GM18951 (cell line): ENCODE results near the gene ITSN2.

Source experiments
- POLR2A ChIP-seq: IDR thresholded peaks from 4 replicates; pipeline ENCODE4 v1.6.1; 2011; ENCODE audit warnings: mild to moderate bottlenecking; ENCODE audit not compliant: insufficient read length, insufficient read depth; ENCODE audit errors: extremely low read depth
- in situ Hi-C: fragments of 300-500 bp; cut with MboI; formaldehyde crosslinking; loops from one replicate; pipeline ENCODE4 v1.12.0; 2022; ENCODE audit warnings: low sequenced_read_pairs, mixed read lengths, inconsistent platforms; ENCODE audit not compliant: unreplicated experiment

ITSN2 gene

GRCh38 chr2:24258718-24259117 lies 101.6 kb downstream of the ITSN2 start:
- TF ChIP-seq POLR2A, result no peak
- in situ Hi-C loops, result no loop called here

DNA sequence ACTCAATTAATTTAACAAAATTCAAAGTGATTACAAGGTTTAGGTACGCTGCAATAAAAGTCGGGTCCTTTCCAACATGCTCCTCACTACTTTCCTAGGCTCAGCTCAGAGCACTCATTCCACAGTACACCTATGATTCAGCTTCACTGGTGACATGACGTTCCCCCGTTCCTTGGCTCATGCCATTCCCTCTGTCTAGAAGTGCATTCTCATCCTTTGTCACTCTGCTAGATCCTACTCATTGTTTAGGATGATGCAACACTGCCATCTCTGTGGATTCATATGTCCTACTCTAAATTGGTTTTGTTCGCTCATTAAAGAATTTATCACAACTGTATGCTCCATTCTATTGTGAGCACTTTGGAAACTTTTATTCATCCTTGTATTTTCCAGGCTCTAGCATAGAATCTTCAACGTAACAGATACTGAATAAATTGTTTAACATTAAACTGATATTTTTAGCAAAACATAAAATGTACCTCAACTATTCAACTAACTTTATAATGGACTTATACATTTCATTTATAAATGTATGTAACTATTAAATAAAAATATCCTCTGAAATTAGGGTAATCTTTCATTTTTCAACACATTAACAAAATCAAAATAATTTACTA lies 106.9 kb downstream of the ITSN2 start:
- in situ Hi-C loops, result no loop called here
- TF ChIP-seq POLR2A, result no peak

DNA sequence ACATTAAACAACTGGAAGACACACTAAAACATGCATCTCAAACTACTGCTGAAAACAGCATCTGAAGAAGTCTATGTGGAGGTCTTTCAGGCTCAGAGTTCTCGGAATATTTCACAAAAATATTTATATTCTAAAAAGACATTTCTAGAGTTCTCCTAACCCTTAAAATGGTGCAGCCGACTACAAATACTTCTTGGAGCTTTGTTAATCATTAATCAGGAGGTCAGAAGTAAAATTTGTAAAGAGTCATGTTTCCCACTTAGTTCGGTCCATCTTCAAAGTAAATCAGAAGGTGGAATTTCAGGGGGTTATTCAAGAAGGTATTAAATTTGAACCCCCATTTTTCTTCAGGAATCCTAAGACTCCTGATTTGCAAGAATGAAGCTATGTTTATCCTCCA lies 112.7 kb downstream of the ITSN2 start:
- no peak for TF ChIP-seq POLR2A
- in situ Hi-C loops, result no loop called here

DNA sequence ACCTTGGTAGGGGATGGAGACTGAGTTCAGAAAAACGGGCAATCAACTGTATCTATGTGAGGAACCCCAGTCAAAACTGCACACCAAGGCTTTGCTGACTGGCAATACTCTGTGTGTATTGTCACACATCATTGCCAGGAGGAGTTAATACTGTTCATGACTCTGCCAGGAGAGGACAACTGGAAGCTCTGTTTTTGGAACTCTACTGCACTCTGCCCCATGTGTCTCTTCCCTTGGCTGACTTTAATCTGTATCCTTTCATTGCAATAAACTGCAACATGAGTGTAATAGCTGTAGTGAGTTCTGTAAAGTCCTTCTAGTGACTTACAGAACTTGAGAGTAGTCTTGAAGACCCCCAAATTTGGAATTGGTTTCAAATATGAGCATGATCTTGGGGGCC lies 113.2 kb downstream of the ITSN2 start:
- in situ Hi-C loops, result no loop called here

GRCh38 chr2:24245986-24246776 lies 114.2 kb downstream of the ITSN2 start:
- in situ Hi-C loops, result no loop called here
- no peak for TF ChIP-seq POLR2A

More for the DNA sequence above, 113.2 kb downstream of the ITSN2 start:
- no peak for TF ChIP-seq POLR2A

DNA sequence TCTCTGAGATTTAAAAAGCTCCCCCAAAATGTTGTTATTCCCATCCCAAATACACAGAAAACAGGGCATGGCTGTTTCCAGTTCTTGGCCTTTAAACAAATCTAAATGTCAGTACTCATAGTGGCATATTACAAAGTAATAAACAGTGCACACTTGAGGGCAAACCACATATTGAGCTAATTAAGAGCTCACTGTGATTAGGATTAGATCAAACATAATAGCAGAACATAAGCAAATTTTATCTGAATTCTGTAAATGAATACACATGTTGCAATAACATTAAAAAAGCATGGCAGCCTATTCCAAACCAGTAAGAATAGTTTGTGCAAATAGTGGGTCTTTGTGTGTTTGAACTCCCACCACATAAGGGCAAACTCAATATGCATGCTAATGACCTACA lies 118.8 kb downstream of the ITSN2 start:
- in situ Hi-C loops, result no loop called here
- no peak for TF ChIP-seq POLR2A

DNA sequence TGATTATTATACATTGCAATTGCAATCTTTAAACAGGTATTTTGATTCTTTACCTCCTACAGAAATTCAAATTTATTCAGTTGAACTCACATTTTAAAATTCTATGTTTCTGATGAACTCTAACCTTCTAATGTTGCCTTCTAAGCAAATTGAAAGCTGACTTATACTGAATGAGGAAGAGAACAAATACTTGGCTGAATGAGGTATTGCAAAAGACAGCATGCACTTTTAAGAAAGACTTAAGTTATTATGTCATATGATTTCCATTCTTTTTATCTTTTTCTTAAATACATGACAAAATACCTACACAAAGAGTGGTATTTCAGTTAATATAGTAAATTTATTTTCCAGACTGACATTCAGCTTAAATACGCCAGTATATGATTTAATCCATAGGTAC lies 120.8 kb downstream of the ITSN2 start:
- TF ChIP-seq POLR2A, result no peak
- in situ Hi-C loops, result loop anchor here (10.0 kb wide), 1 partner anchor 145 kb away; no protein-coding TSS in a partner anchor

DNA sequence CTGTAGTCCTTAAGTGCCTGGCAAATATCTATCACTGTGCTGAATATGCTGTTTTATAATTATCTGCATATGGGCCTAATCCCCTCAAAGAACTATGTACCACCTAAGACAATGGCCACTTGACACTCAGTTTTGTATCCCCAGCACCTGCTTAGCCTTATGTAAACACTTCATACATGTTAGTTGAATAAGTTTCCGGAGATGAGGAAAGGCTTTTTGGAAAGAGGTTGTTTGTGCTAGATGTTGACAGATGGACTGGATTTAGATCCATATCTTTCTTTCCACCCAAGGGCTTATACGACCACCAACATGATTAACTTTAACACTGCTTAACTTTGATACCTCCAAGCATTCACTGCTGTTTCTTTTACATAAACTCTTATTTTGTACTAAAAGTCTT lies 122.2 kb downstream of the ITSN2 start:
- in situ Hi-C loops, result loop anchor here (10.0 kb wide), 1 partner anchor 147 kb away; no protein-coding TSS in a partner anchor
- no peak for TF ChIP-seq POLR2A

DNA sequence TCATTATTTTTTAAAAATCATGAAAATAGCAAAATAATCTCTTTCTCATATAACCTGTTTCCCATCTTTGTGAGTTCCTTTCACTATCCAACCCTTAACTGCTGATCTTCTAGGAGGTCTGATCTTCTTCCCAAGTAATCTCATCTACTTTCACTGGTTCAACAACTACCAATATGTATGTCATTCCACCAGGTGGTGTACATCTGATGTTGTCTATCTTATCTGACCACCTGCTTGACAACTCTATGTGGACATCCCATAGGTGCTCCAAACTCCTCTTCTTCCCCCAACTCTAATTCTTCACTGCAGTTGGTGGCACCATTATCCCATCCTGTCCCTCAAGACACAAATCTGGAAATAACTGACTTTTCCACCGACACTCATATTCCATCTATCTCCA lies 123.0 kb downstream of the ITSN2 start:
- no peak for TF ChIP-seq POLR2A
- in situ Hi-C loops, result loop anchor here (10.0 kb wide), 1 partner anchor 147 kb away; no protein-coding TSS in a partner anchor

- in situ Hi-C loops, result loop anchor here (10.0 kb wide), 1 partner anchor 151 kb away; no protein-coding TSS in a partner anchor
- no peak for TF ChIP-seq POLR2A
Measured at GRCh38 chr2:24233321-24233720, 127.0 kb downstream of the ITSN2 start.

GRCh38 chr2:24231461-24231881 lies 128.9 kb downstream of the ITSN2 start:
- no peak for TF ChIP-seq POLR2A
- in situ Hi-C loops, result loop anchor here (10.0 kb wide), 1 partner anchor 153 kb away; no protein-coding TSS in a partner anchor

- no peak for TF ChIP-seq POLR2A
- in situ Hi-C loops, result no loop called here
Measured at GRCh38 chr2:24228470-24228869, 131.9 kb downstream of the ITSN2 start.

DNA sequence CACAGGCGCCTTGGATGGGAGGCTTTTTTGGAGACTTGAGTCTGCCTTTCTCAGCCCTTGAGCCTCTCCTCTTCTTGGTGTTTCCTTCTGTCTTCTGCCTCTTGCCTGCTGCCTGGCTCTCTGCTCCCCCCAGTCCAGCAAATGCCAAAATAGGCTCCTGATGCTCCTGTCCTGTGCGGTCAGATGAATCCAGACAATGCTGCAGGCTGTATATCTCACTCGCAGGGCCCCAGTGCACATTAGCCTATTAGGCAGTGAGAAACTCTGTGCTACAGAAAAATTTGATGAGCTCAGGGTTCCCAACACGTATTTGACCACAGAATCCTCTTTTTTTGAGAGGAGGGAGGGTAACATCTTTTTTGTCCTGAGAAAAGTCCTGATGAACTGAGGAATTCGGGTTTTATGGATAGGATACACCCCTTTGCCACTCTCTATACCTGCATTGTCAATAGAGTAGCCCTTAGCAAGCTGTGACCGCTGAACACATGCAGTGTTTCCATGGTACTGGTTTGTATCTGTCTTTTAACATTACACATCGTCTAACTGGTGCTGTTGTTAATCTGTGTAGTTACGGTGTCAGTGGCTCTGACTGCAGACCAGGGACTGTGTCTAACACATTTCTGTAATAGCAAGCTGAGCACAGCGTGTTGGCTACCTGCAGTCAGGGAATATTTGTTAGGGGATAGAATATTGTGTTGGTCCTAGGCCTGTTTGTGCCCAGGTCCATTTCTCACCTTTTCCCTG lies 134.7 kb downstream of the ITSN2 start:
- no peak for TF ChIP-seq POLR2A
- in situ Hi-C loops, result no loop called here
